Measurements from ENCODE around the gene MRTFB.

The MRTFB gene

GRCh38 chr16:14109782-14110727, 38.9 kb downstream of the MRTFB start:
- no peak for DNase-seq (ENCODE audit: extremely low spot score)
- TF ChIP-seq L3MBTL2 (conservative IDR thresholded peaks at IDR 0.05) = no peak
- no peak for TF ChIP-seq SP1 (IDR thresholded peaks at IDR 0.05)
- no peak for TF ChIP-seq SUZ12 (IDR thresholded peaks at IDR 0.05)
- no peak for TF ChIP-seq TARDBP (IDR thresholded peaks at IDR 0.05)
- CTCF ChIA-PET = interaction anchor here (1.2 kb wide), 1 partner anchor 9 kb away, joined by 3 read pairs; no protein-coding TSS in a partner anchor
- POLR2A ChIA-PET = no interaction called here

- no peak for DNase-seq (ENCODE audit: extremely low spot score)
- TF ChIP-seq NFRKB (IDR thresholded peaks at IDR 0.05) = no peak
- TF ChIP-seq FOXK2 (IDR thresholded peaks at IDR 0.05) = no peak
- TF ChIP-seq ELF4 (IDR thresholded peaks at IDR 0.05) = no peak
- no peak for TF ChIP-seq L3MBTL2 (conservative IDR thresholded peaks at IDR 0.05)
- TF ChIP-seq BHLHE40 (IDR thresholded peaks at IDR 0.05; ENCODE audit: borderline replicate concordance) = no peak
- TF ChIP-seq FOXM1 (IDR thresholded peaks at IDR 0.05; ENCODE audit: borderline replicate concordance) = no peak
- no peak for TF ChIP-seq SUZ12 (IDR thresholded peaks at IDR 0.05)
- no peak for TF ChIP-seq ARNT (IDR thresholded peaks at IDR 0.05)
- no peak for TF ChIP-seq CTBP1 (IDR thresholded peaks at IDR 0.05; ENCODE audit: borderline replicate concordance)
- TF ChIP-seq PKNOX1 (IDR thresholded peaks at IDR 0.05) = no peak
- TF ChIP-seq TARDBP (IDR thresholded peaks at IDR 0.05) = no peak
- TF ChIP-seq FOXA1 (IDR thresholded peaks at IDR 0.05) = no peak
- no peak for TF ChIP-seq LEF1 (IDR thresholded peaks at IDR 0.05; ENCODE audit: borderline replicate concordance)
- ChIA-PET POLR2A (no interaction called here), CTCF (no interaction called here)
Measured at GRCh38 chr16:14110728-14111251, 39.7 kb downstream of the MRTFB start.

- no peak for DNase-seq (ENCODE audit: extremely low spot score)
- CTCF ChIA-PET = no interaction called here
Measured at GRCh38 chr16:14111713-14112538, 40.8 kb downstream of the MRTFB start.

GRCh38 chr16:14112539-14112856, 41.4 kb downstream of the MRTFB start:
- POLR2A ChIA-PET = no interaction called here
- DNase-seq (ENCODE audit: extremely low spot score) = no peak
- TF ChIP-seq BHLHE40 (IDR thresholded peaks at IDR 0.05; ENCODE audit: borderline replicate concordance) = no peak
- TF ChIP-seq PKNOX1 (IDR thresholded peaks at IDR 0.05) = no peak
- TF ChIP-seq L3MBTL2 (conservative IDR thresholded peaks at IDR 0.05) = no peak
- no peak for TF ChIP-seq ZNF384 (IDR thresholded peaks at IDR 0.05)
- no peak for TF ChIP-seq SP1 (IDR thresholded peaks at IDR 0.05)
- no peak for TF ChIP-seq FOXM1 (IDR thresholded peaks at IDR 0.05; ENCODE audit: borderline replicate concordance)
- no peak for TF ChIP-seq SUZ12 (IDR thresholded peaks at IDR 0.05)
- no peak for TF ChIP-seq CTBP1 (IDR thresholded peaks at IDR 0.05; ENCODE audit: borderline replicate concordance)
- TF ChIP-seq FOXA1 (IDR thresholded peaks at IDR 0.05) = no peak
- CTCF ChIA-PET = no interaction called here

More at GRCh38 chr16:14111713-14112538, 40.8 kb downstream of the MRTFB start:
- POLR2A ChIA-PET = no interaction called here
- TF ChIP-seq CTBP1 (IDR thresholded peaks at IDR 0.05; ENCODE audit: borderline replicate concordance) = no peak
- no peak for TF ChIP-seq SUZ12 (IDR thresholded peaks at IDR 0.05)
- no peak for TF ChIP-seq LEF1 (IDR thresholded peaks at IDR 0.05; ENCODE audit: borderline replicate concordance)
- TF ChIP-seq NFRKB (IDR thresholded peaks at IDR 0.05) = no peak
- no peak for TF ChIP-seq L3MBTL2 (conservative IDR thresholded peaks at IDR 0.05)
- no peak for TF ChIP-seq ARNT (IDR thresholded peaks at IDR 0.05)
- no peak for TF ChIP-seq BHLHE40 (IDR thresholded peaks at IDR 0.05; ENCODE audit: borderline replicate concordance)
- TF ChIP-seq FOXM1 (IDR thresholded peaks at IDR 0.05; ENCODE audit: borderline replicate concordance) = no peak
- no peak for TF ChIP-seq FOXK2 (IDR thresholded peaks at IDR 0.05)
- no peak for TF ChIP-seq ZNF384 (IDR thresholded peaks at IDR 0.05)
- no peak for TF ChIP-seq SP1 (IDR thresholded peaks at IDR 0.05)
- TF ChIP-seq PKNOX1 (IDR thresholded peaks at IDR 0.05) = no peak
- TF ChIP-seq HDGF (IDR thresholded peaks at IDR 0.05; ENCODE audit: borderline replicate concordance) = no peak
- no peak for TF ChIP-seq TARDBP (IDR thresholded peaks at IDR 0.05)

DNA sequence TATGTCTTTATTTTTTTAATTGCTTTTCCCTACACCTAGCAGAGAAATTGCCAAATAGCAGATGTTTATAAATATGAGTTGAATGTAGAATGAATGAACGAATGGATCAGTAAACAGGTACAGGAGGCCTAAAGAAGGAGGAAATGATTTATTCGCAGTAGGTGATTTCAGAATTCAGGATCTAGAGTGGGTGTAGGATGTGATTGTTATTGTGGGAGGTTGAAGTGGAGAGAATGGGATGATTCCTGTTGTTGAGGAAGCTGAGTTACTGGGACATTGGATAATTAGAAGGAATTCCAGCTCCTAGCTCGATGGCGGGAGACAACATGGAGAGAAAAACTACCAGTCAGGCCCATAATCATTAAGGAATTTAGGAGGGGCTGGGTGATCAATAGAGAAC, 42.2 kb downstream of the MRTFB start:
- TF ChIP-seq ELF4 (IDR thresholded peaks at IDR 0.05) = no peak
- TF ChIP-seq FOXM1 (IDR thresholded peaks at IDR 0.05; ENCODE audit: borderline replicate concordance) = no peak
- TF ChIP-seq FOXA1 (IDR thresholded peaks at IDR 0.05) = no peak
- no peak for TF ChIP-seq L3MBTL2 (conservative IDR thresholded peaks at IDR 0.05)
- no peak for TF ChIP-seq TARDBP (IDR thresholded peaks at IDR 0.05)
- no peak for TF ChIP-seq CTBP1 (IDR thresholded peaks at IDR 0.05; ENCODE audit: borderline replicate concordance)
- ChIA-PET CTCF (no interaction called here), POLR2A (no interaction called here)
- DNase-seq (ENCODE audit: extremely low spot score) = no peak

DNA sequence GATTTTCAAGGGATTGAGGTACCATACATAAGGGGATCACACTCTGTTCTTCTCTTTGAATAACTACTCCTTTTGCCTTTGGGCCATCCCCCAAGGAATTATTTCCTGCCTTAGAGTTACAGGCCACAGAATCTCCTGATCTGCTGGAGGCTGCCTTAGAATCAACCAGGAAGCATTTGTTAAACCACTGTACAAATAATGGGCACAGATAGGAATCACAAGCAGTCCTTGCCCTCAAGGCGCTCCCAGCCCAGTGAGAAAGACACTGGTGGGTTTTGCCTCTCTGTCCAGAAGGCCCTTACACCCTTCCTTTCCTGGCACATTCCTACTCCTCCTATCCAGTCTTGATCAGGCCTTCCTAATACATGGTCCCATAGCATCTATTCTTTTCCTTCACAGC, 45.9 kb downstream of the MRTFB start:
- no peak for TF ChIP-seq FOXM1 (IDR thresholded peaks at IDR 0.05; ENCODE audit: borderline replicate concordance)
- TF ChIP-seq LEF1 (IDR thresholded peaks at IDR 0.05; ENCODE audit: borderline replicate concordance) = no peak
- no peak for TF ChIP-seq NFRKB (IDR thresholded peaks at IDR 0.05)
- no peak for TF ChIP-seq BHLHE40 (IDR thresholded peaks at IDR 0.05; ENCODE audit: borderline replicate concordance)
- no peak for TF ChIP-seq CTBP1 (IDR thresholded peaks at IDR 0.05; ENCODE audit: borderline replicate concordance)
- no peak for TF ChIP-seq L3MBTL2 (conservative IDR thresholded peaks at IDR 0.05)
- TF ChIP-seq PKNOX1 (IDR thresholded peaks at IDR 0.05) = no peak
- no peak for TF ChIP-seq SP1 (IDR thresholded peaks at IDR 0.05)
- no peak for TF ChIP-seq TARDBP (IDR thresholded peaks at IDR 0.05)
- no peak for DNase-seq (ENCODE audit: extremely low spot score)
- CTCF ChIA-PET = no interaction called here
- POLR2A ChIA-PET = no interaction called here

All from HEK293T (cell line).